Lower leg skin (tissue), 4 donors: ENCODE measurements around the gene PRLH. TPM values are rescaled to one million over a fixed set of nuclear protein-coding genes. Genes with fewer than 3 reads are reported as not detected.
A peak's percentile ranks its signal among the peaks of the same experiment; 100 is the strongest.

ENCODE experiments used
- DNase-seq, 2 donors: peaks; one replicate each; pipeline ENCODE4 v3.0.0-alpha.2; 2019; ENCODE audit warnings: low spot score in 2 of 2
- H3K4me3 ChIP-seq: fragments of 200-600 bp; sonication (generic); 2 replicates; pipeline ENCODE4 v1.5.1; 2017; ENCODE audit warnings: mild to moderate bottlenecking, low read depth; ENCODE audit not compliant: poor library complexity, severe bottlenecking
- CTCF ChIP-seq, 3 donors: fragments of 450-650 bp; IDR thresholded peaks; one replicate each; pipeline ENCODE4 v1.5.1; 2016; ENCODE audit warnings: antibody characterized with exemption in 3 of 3, mild to moderate bottlenecking in 3 of 3, moderate library complexity in 2 of 3
- POLR2A ChIP-seq, 2 donors: fragments of 450-650 bp; IDR thresholded peaks; one replicate each; pipeline ENCODE4 v1.6.1; 2016 to 2017; ENCODE audit warnings: antibody characterized with exemption in 2 of 2, mild to moderate bottlenecking in 1 of 2, moderate library complexity in 1 of 2
- WGBS, 2 donors: methylation state at CpG; one replicate each; pipeline ENCODE4 v1.1.5; 2018; 5-methylcytosine and 5-hydroxymethylcytosine counted together
- intact Hi-C: fragments of 100-400 bp; cut with DNase I; formaldehyde crosslinking; loops from one replicate; pipeline ENCODE4 v1.15.0; 2023; ENCODE audit warnings: low total_unique reads
- total RNA-seq, 4 donors: library from RNA; depleted of rRNA; stranded (reverse); fragments of >200 nt; gene quantifications; one replicate each; pipeline ENCODE4 v1.1.0, GENCODE V29; 2016

PRLH gene
- total RNA-seq, 4 donors from 2014 or later, result not detected

- intact Hi-C loops, result no loop called here
- 96 to 97% methylated on average over 5 of the region's 5 CpGs for WGBS, 2 donors
- H3K4me3 ChIP-seq, result no peak overlapping the region
- TF ChIP-seq CTCF (IDR thresholded peaks at IDR 0.05) (no peak), POLR2A (IDR thresholded peaks at IDR 0.05) (no peak)
- no peak for DNase-seq
Observed at GRCh38 chr2:237536083-237536415, 30.3 kb upstream of the PRLH start.

GRCh38 chr2:237536617-237537016, 29.8 kb upstream of the PRLH start:
- H3K4me3 ChIP-seq, result no peak overlapping the region
- intact Hi-C loops, result no loop called here
- TF ChIP-seq POLR2A (IDR thresholded peaks at IDR 0.05) (no peak), CTCF (IDR thresholded peaks at IDR 0.05) (no peak)
- DNase-seq, result no peak
- 94 to 95% methylated on average over 9 of the region's 9 CpGs for WGBS, 2 donors

- intact Hi-C loops, result no loop called here
- no peak overlapping the region for H3K4me3 ChIP-seq
- TF ChIP-seq POLR2A (IDR thresholded peaks at IDR 0.05), result no peak
- no peak for TF ChIP-seq CTCF (IDR thresholded peaks at IDR 0.05)
- 81% methylated on average over 25 to 29 of the region's 29 CpGs for WGBS, 2 donors
- DNase-seq, result no peak
Observed at GRCh38 chr2:237538001-237538720, 28.2 kb upstream of the PRLH start.

- intact Hi-C loops, result no loop called here
- no peak overlapping the region for H3K4me3 ChIP-seq
- TF ChIP-seq CTCF (IDR thresholded peaks at IDR 0.05), result no peak
- no peak for TF ChIP-seq POLR2A (IDR thresholded peaks at IDR 0.05)
- 95 to 97% methylated on average over 18 of the region's 18 CpGs for WGBS, 2 donors
- no peak for DNase-seq
Observed at GRCh38 chr2:237538901-237539300, 27.5 kb upstream of the PRLH start.

GRCh38 chr2:237539681-237540080, 26.7 kb upstream of the PRLH start:
- TF ChIP-seq CTCF (IDR thresholded peaks at IDR 0.05) (no peak), POLR2A (IDR thresholded peaks at IDR 0.05) (no peak)
- DNase-seq, result no peak
- 64 to 72% methylated on average over 6 of the region's 6 CpGs for WGBS, 2 donors
- intact Hi-C loops, result no loop called here
- no peak overlapping the region for H3K4me3 ChIP-seq

GRCh38 chr2:237540223-237540775, 26.1 kb upstream of the PRLH start:
- no peak for TF ChIP-seq POLR2A (IDR thresholded peaks at IDR 0.05)
- TF ChIP-seq CTCF (IDR thresholded peaks at IDR 0.05), result no peak
- no peak overlapping the region for H3K4me3 ChIP-seq
- peak in 1 of 2 donors; percentile 77 for DNase-seq
- WGBS, 2 donors, result 80 to 83% methylated on average over 13 of the region's 13 CpGs
- intact Hi-C loops, result no loop called here
